HT1080 (cell line): ENCODE results near the gene KCNH5. TPM values are rescaled to one million over a fixed set of nuclear protein-coding genes. Genes with fewer than 3 reads are reported as not detected.
A peak's percentile ranks its signal among the peaks of the same experiment; 100 is the strongest.

ENCODE experiments used
- DNase-seq: peaks from one replicate; pipeline ENCODE4 v3.0.0-alpha.2; 2015; ENCODE audit warnings: low read depth
- total RNA-seq: library from RNA; depleted of rRNA; stranded (reverse); fragments of >200 nt; shearing (Covaris generic); gene quantifications from 2 replicates; pipeline ENCODE4 v1.2.3, GENCODE V29; 2014; rRNA removed

KCNH5 gene
- total RNA-seq, 1 experiment from 2014 or later = 3.0 TPM

DNA sequence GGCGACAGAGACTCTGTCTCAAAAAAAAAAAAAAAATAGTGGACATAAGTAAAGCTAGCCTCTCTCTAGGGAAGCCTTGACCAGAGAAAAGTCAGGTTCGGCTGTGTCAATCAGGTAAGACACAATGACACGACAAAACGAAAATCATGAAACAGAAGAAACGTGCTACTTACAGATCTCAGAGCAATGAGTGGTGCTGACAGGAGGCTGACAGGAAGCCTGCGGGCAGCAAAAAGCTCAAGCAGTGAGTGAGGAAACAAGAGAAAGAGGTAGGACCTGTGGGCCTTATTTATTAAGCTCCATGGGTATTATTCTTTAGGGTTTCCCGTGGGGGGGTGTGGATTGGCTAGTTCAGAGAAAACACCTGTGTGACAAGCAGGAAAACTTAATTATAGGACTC is 363.1 kb downstream of the KCNH5 start:
- DNase-seq = no peak

DNA sequence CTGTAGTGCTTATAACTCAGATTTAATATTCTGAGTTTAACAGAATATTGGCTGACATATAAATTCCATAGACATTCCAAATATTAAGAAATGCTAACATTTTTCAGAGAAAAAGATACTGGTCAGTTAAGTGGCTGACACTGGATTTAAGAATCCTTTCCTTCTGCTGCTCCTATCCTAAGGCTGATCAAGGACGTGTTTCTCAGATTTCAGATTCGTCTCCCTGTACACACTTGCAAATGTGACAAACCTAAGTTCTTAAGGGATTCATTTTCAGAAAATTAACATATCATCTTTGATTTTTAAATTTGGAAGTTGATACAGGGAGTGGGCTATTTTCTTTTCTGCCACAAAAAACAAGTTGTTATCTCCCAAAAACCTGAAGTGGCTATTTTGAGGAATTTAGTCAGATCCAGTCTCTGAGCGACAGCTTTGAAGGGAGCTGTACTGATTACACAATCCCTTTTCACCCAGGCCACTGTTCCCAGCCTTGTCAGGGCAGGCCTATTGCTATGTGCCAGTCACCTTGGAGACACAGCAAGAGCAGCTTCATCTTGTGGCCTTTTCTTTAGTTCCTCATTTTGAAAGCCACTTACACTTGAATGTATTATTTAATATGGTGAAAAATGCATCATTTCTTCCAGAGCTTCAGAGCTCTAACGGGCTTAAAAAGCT is 370.6 kb downstream of the KCNH5 start:
- DNase-seq = no peak

DNA sequence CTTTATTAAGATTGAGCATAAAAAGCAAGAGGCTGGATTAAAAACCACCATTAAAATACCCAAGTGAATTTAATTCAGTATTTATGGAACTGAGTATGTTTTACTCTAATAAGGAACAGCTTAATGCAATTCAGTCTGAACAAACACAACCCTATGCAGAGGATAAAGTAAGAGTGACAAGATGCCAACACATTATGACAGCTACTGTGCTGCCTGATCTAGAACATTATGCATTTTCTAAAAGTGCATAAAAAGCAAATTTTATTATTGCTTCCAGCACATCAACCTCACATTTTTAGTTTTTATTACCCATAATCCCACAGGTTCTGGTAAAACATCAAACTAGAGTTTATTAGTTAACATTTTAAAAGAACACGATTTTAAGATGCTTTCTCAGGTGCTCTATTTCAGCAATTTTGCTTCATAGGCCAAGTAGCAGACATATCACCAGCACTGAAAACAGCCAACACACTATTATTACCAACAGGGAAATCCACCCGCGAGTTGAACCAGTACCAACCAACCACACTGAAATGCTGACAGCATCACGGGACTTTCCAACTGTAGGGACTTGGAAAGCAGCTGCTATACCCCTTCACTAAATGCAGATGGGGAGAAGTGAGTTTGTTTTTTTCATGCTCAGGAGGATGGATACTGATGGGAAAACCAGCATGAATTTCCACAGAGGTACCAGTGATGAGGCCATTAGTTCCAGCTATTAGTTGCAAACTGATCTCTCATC is 372.1 kb downstream of the KCNH5 start:
- DNase-seq = no peak

DNA sequence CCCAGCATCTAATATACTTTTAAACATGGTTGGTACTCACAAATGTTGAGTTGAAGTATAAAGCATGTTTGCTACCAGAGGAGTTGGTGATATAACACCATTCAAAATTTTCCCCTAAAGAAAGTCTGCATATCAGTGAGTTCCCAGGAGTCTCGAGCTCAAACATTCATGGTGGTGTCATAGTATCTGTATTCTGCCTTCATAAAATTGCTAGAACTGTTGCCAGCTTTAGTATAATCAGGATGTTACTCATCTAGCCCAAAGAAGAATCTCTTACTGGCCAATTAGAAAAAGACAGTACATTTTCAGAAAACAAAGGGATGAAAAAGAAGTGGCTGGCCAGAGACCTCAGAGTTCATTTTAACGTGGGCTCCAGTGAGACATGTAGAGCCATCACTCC is 374.7 kb downstream of the KCNH5 start:
- DNase-seq = peak; percentile 71

DNA sequence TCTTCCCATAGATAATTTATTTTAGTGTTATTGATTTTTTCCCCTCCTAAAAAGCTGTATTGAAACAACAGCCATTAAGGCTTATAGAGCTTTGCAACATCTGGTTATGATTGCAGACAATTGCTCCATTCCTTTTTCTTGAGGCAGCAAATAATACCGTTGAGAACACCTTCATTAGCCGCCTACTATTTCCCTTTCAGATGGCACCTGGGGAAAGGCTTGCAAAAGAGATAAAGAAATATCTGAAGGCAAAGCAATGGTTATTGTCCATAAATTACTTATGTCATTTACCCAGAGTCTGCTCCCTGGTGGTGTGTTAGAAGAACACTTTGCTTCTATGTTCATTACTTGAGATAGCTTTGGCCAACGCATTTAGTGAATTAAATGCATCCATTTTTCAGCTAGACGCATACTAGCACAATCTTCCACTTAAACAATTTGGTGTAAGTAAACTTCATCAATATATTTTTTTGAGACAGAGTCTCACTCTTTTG is 377.8 kb downstream of the KCNH5 start:
- DNase-seq = no peak

DNA sequence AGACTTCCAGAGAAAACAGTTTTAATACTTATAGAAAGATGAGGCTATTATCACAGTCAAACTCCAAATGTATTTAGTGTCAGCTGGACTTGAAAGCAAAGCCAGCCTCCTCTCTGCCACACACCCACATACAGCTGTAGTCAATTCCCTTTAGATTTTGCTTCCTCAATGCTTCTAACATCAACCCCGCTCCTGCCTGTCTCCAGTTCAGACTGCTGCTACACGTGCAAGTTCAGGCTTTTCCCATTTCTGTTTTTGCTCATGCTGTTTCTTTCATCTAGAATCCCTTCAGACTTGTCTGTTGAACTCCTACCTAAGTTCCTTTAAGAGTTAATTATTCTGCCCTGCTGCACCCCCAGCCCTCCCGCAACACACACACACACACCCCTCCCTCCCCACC is 380.0 kb downstream of the KCNH5 start:
- DNase-seq = no peak

DNA sequence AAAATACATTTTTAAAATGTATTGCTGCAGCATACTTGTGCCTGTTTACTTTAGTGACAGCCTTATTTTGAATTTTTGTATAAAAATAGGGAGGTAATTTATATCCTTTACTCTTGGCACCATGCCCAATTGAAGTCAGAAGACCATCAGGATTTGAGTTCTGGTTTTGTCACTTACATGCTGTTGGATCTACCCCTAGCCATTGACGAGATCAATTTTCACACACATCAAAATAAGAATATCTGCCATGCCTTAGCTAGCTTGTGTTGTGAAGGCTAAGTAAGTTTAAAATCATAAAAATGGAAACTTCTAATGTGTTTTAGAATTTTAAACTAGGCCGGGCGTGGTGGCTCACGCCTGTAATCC is 381.8 kb downstream of the KCNH5 start:
- no peak for DNase-seq

DNA sequence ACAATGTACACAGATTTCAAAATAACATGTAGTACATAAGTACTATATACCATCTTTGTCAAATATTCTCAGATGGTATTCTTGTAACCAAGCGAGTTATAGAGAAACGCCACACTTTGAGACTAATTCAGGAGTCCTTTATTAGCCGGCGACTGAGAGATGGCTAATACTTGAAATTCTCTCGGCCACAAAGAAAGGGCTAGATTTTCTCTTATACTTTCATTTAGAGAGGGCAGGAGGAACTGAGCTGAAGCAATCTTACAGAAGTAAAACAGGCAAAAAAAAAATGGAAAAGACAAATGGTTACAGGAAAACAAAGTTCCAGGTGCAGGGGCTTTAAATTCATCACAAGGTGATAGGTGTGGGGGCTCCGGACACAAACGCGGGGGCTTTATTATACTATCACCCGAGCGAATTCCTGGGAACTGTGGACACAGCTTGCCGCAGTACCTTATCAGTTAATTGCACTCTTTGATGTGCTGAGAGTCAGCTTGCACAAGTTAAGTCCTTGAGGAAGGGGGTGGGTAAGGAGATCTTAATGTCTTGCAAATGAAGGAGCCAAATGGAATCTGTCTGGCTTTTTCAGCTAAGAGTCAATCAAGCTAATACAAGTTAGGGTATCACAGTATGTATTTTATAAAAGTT is 382.3 kb downstream of the KCNH5 start:
- DNase-seq = no peak

DNA sequence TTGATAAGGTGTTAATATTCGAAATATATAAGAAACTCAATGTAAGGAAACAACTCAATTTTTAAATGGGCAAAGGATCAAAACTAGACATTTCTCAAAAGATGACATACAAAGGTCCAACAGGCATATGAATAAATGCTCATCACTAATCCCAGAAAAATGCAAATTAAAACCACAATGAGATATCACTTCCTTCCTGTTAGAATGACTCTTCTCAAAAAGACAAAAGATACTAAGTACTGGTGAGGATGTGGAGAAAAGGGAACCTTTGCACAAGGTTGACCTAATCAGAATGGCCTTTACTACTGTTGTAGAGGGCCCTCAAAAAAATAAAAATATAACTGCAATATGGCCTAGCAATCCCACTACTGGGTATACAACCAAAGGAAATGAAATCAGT is 383.4 kb downstream of the KCNH5 start:
- peak; percentile 92 for DNase-seq

DNA sequence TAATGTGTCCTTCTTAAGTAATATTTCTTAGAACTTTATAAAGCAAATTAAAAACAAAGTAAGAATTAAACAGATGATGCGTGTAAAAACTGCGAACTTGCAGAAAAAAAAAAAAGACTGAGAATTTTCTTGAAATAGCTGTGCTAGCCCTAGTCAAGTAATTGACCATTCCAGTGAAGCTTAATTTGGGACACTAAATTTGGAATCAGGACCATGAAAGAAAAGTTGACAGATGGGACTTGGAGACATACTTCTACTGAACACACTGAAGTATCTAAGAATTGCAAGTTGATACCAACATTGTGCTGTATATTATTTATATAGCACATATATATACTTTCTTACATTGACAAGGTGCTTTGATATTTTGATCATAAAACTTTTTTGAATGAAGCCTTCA is 386.6 kb downstream of the KCNH5 start:
- DNase-seq = no peak

DNA sequence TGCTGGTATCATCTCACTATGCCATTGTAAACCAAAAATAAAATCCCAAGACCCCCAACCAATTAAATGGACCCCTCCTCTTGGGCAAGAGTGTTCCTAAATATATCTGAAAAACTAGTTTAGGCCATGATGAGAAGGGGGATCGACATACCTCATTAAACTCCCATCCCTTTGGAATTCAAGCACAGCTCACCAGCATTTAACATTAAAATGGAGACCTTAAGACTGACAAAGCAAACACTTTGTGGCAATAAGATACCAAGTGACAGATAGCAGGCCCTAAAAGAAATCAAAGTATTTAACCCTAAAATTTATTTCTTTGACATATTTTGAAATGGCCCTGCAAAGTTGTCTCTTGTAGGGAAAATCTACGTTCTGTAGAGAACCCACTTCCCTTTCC is 387.9 kb downstream of the KCNH5 start:
- no peak for DNase-seq

DNA sequence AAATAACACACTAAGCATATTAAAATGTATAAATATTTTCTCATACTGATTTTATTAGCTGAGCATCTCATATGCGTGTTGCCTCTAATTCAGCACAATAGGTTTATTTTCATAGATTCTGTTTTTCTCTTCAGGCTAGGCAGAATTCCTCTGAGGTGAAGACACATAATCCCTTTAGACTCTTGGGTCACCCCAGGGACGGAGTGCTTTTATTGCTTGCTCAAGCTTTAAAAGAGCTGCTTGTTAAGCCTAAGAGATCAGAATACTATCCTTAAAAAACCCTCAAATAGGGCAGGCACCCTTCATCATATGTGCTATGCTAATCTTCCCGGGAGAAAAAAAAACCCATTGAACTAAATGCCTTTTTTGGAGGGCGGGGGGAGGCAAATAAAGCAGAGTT is 390.1 kb downstream of the KCNH5 start:
- no peak for DNase-seq

DNA sequence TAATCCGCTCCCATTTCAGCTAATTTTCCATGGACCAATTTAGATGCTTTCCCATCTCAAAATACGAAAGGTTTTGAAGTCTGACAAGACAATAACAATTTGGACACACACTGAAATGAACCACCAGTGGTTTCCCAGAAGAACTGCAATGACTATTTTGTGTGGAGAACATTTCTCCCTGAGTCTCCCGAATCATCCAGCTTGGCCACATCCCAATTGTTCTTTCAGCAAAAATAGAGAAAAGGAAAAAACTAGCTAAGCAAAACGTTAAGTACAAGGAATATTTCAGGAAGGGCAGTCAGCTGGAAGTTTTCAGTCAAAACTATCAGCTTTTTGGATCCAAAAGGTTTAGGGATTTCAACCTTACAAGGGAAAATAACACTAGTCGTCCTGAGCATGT is 390.6 kb downstream of the KCNH5 start:
- peak; percentile 23 for DNase-seq

Other genes starting within 250 kb of the KCNH5 start
- gene RHOJ, start 159.0 kb upstream of the KCNH5 start, total RNA-seq = 0.50 and 1.5 TPM in 2 replicates